ENCODE results near the gene PLCL1. TPM values are rescaled to one million over a fixed set of nuclear protein-coding genes. Genes with fewer than 3 reads are reported as not detected.

Gene PLCL1
- total and polyA plus RNA-seq, 8 donors, result 0.93 to 28.7 (median 3.1) TPM

DNA sequence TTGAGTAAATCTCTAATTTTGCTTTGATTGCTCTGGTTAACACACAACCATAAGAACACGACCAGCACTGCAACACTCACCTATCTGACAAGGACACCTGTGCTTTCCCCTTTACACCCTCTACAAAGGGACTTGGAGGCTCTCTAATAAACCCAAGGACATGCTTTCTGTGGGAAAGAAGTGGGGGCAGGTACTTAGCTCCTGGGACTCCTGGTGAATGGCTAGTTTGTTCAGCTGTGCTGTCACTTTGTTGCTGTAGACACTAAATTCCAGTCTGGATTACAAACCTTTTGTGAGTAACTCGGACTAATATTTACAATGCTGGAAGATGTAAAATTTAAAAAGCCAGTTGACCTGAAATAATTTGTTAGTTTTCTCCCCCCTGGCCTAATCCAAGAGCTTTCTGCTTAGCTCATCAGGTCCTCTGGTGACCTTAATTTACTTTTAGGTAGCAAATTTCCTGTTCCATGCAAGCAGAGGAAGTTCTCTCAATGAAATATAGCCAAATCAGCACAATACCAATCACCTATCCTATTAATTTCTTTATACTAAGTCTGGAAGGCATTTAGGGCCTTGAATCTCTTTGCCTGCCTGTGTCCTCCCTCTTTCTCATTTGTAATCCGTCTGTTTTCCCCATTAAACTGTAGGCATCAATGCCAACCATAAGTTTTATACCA, 67.5 kb downstream of the PLCL1 start:
- DNase-seq, result no peak
- TF ChIP-seq EP300 (IDR thresholded peaks at IDR 0.05), result no peak
- no peak for TF ChIP-seq POLR2AphosphoS5 (IDR thresholded peaks at IDR 0.05)
- TF ChIP-seq CTCF (IDR thresholded peaks at IDR 0.05), result no peak
- TF ChIP-seq POLR2A (IDR thresholded peaks at IDR 0.05), result no peak
- no peak overlapping the region for H3K27ac ChIP-seq
- H3K4me1 ChIP-seq, result peaks cover 0 to 21% (median 12%) of the 10 kb centered on the region in 4 donors
- no peak overlapping the region for H3K4me3 ChIP-seq
- H3K9me3 ChIP-seq, result no peaks in the 10 kb centered on the region
- intact Hi-C loops (cut with DNase I; ENCODE audit: low total_unique reads), result no loop called here
- H3K27me3 ChIP-seq, result no peaks in the 10 kb centered on the region
- 50 to 61% (median 57%) methylated on average over 3 of the region's 3 CpGs for WGBS, 5 donors
- no peaks in the 10 kb centered on the region for H3K36me3 ChIP-seq

GRCh38 chr2:197873293-197873701, 68.9 kb downstream of the PLCL1 start:
- Histone ChIP-seq H3K27ac (no peak overlapping the region), H3K27me3 (no peaks in the 10 kb centered on the region), H3K4me3 (no peak overlapping the region), H3K9me3 (no peaks in the 10 kb centered on the region), H3K4me1 (peaks cover 0 to 29% (median 16%) of the 10 kb centered on the region in 4 donors), H3K36me3 (no peaks in the 10 kb centered on the region)
- DNase-seq, result no peak
- intact Hi-C loops (cut with DNase I; ENCODE audit: low total_unique reads), result no loop called here
- 64 to 78% (median 66%) methylated on average over 4 of the region's 4 CpGs for WGBS, 5 donors
- TF ChIP-seq EP300 (IDR thresholded peaks at IDR 0.05) (no peak), POLR2AphosphoS5 (IDR thresholded peaks at IDR 0.05) (no peak), POLR2A (IDR thresholded peaks at IDR 0.05) (no peak), CTCF (IDR thresholded peaks at IDR 0.05) (no peak)

DNA sequence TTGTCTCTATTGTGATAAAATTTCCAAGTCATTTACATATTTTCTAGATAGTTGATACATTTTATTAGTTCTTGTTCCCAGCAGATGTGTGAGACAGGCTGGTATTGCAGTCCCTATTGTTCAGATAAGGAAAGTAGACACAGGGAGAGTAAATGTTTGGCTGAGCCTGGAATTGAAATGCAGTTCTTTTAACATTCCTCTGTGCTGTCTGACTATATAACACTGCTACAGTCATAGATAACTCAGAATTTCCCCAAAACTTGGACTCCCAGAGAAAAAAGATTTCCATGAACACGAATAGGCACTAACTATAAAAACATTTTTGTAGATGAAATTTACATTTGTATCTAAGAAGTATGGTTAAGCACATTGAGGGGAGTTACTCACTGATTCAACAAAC, 71.4 kb downstream of the PLCL1 start:
- TF ChIP-seq POLR2A (IDR thresholded peaks at IDR 0.05) (no peak), POLR2AphosphoS5 (IDR thresholded peaks at IDR 0.05) (no peak), CTCF (IDR thresholded peaks at IDR 0.05) (no peak), EP300 (IDR thresholded peaks at IDR 0.05) (no peak)
- WGBS, 5 donors, result 15 to 47% (median 25%) methylated on average over 1 of the region's 1 CpG
- Histone ChIP-seq H3K4me1 (peaks cover 3 to 42% (median 28%) of the 10 kb centered on the region in 4 donors), H3K4me3 (no peak overlapping the region), H3K27ac (no peak overlapping the region), H3K9me3 (no peaks in the 10 kb centered on the region), H3K27me3 (no peaks in the 10 kb centered on the region), H3K36me3 (no peaks in the 10 kb centered on the region)
- DNase-seq, result no peak
- intact Hi-C loops (cut with DNase I; ENCODE audit: low total_unique reads), result no loop called here

GRCh38 chr2:197876524-197876923, 72.1 kb downstream of the PLCL1 start:
- no peaks in the 10 kb centered on the region for H3K9me3 ChIP-seq
- no peaks in the 10 kb centered on the region for H3K27me3 ChIP-seq
- DNase-seq, result no peak
- peaks cover 3 to 42% (median 25%) of the 10 kb centered on the region in 4 donors for H3K4me1 ChIP-seq
- 88 to 100% (median 96%) methylated on average over 1 of the region's 1 CpG for WGBS, 5 donors
- intact Hi-C loops (cut with DNase I; ENCODE audit: low total_unique reads), result no loop called here
- no peak overlapping the region for H3K27ac ChIP-seq
- TF ChIP-seq POLR2AphosphoS5 (IDR thresholded peaks at IDR 0.05) (no peak), POLR2A (IDR thresholded peaks at IDR 0.05) (no peak), EP300 (IDR thresholded peaks at IDR 0.05) (no peak), CTCF (IDR thresholded peaks at IDR 0.05) (no peak)
- H3K36me3 ChIP-seq, result no peaks in the 10 kb centered on the region
- no peak overlapping the region for H3K4me3 ChIP-seq
